GM23338 (cell line): ENCODE measurements around the gene MIA. TPM values are rescaled to one million over a fixed set of nuclear protein-coding genes. Genes with fewer than 3 reads are reported as not detected.

Experiments used
- EZH2 ChIP-seq: fragments of 200-600 bp; sonication (generic); IDR thresholded peaks from one replicate; pipeline ENCODE4 v1.8.0; 2017; ENCODE audit warnings: antibody characterized with exemption, mild to moderate bottlenecking, low read depth; ENCODE audit not compliant: unreplicated experiment
- EZH2phosphoT487 ChIP-seq: fragments of 200-600 bp; sonication (generic); IDR thresholded peaks from one replicate; pipeline ENCODE4 v1.8.1; 2018; ENCODE audit warnings: antibody characterized with exemption; ENCODE audit not compliant: unreplicated experiment
- NANOG ChIP-seq: IDR thresholded peaks from 2 replicates; pipeline ENCODE4 v1.6.1; 2016; ENCODE audit warnings: antibody characterized with exemption, borderline replicate concordance
- ZNF114 ChIP-seq: fragments of 250-450 bp; sonication (Bioruptor Pico); IDR thresholded peaks from 2 replicates; pipeline ENCODE4 v1.5.0; 2020; ENCODE audit warnings: mild to moderate bottlenecking, moderate library complexity
- ZNF331 ChIP-seq: fragments of 250-450 bp; sonication (Bioruptor Pico); IDR thresholded peaks from 2 replicates; pipeline ENCODE4 v1.5.0; 2020; ENCODE audit warnings: low read depth, mild to moderate bottlenecking, moderate library complexity
- polyA plus RNA-seq: library from polyadenylated mRNA; unstranded; fragments of >200 nt; fragmentation: Nextera tagmentation; extraction: Ambion mirVana; gene quantifications from 2 replicates; pipeline ENCODE4 v1.2.1, GENCODE V29; 2016
- total RNA-seq: library from RNA; depleted of rRNA; stranded (reverse); fragments of >200 nt; shearing (Covaris generic); gene quantifications from 2 replicates; pipeline ENCODE4 v1.2.3, GENCODE V29; 2014
- TF ChIP-seq, protein P1 (sequence below): fragments of 250-450 bp; sonication (Bioruptor Pico); IDR thresholded peaks from 2 replicates; pipeline ENCODE4 v1.5.0; 2020; ENCODE audit warnings: mild to moderate bottlenecking, moderate library complexity
- TF ChIP-seq, protein P2 (sequence below): IDR thresholded peaks from 2 replicates; pipeline ENCODE4 v1.6.1; 2016; ENCODE audit warnings: antibody characterized with exemption

The MIA gene
- total and polyA plus RNA-seq, 2 experiments from 2014 or later: not detected

DNA sequence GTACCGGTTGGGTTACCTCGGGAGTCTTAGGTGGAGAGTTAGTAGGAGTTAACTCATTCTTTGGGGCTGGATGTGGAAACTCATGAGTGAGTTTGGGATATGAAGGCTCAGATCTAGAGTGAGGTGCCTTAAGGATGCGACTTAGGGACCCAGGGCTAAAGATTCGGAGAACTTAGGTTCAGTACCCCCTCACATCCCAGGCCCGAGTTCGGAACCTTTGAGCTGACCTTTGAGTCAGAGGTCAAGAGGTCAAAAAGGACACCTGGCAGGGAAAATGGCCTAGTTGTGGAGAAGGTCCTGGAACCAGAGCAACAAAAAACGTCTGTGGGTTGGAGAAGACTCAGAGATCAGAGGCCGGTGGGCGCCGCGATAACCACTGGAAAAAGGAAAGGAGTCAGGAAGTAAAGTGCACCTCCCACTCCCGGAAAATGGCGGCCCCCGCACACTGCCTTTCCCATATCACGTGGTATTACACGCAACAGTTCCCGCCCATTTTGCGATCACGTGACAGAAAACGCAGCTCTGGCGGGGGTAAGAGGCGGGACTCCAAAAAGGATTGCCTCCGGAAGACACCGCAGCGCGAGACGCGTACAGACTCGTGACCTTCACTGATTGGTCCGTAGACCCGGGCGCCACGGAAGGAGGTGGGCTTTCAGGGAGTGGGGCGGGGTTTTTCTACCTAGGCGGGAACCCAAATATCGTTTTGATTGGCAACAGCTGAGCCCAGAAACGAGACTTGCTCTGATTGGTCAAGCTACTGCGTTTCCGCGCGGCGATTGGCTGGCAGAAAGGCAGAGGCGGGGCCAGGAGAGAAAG, 25.1 kb upstream of the MIA start, which contains the start of gene ACTMAP (continued):
- TF ChIP-seq, protein P1, sequence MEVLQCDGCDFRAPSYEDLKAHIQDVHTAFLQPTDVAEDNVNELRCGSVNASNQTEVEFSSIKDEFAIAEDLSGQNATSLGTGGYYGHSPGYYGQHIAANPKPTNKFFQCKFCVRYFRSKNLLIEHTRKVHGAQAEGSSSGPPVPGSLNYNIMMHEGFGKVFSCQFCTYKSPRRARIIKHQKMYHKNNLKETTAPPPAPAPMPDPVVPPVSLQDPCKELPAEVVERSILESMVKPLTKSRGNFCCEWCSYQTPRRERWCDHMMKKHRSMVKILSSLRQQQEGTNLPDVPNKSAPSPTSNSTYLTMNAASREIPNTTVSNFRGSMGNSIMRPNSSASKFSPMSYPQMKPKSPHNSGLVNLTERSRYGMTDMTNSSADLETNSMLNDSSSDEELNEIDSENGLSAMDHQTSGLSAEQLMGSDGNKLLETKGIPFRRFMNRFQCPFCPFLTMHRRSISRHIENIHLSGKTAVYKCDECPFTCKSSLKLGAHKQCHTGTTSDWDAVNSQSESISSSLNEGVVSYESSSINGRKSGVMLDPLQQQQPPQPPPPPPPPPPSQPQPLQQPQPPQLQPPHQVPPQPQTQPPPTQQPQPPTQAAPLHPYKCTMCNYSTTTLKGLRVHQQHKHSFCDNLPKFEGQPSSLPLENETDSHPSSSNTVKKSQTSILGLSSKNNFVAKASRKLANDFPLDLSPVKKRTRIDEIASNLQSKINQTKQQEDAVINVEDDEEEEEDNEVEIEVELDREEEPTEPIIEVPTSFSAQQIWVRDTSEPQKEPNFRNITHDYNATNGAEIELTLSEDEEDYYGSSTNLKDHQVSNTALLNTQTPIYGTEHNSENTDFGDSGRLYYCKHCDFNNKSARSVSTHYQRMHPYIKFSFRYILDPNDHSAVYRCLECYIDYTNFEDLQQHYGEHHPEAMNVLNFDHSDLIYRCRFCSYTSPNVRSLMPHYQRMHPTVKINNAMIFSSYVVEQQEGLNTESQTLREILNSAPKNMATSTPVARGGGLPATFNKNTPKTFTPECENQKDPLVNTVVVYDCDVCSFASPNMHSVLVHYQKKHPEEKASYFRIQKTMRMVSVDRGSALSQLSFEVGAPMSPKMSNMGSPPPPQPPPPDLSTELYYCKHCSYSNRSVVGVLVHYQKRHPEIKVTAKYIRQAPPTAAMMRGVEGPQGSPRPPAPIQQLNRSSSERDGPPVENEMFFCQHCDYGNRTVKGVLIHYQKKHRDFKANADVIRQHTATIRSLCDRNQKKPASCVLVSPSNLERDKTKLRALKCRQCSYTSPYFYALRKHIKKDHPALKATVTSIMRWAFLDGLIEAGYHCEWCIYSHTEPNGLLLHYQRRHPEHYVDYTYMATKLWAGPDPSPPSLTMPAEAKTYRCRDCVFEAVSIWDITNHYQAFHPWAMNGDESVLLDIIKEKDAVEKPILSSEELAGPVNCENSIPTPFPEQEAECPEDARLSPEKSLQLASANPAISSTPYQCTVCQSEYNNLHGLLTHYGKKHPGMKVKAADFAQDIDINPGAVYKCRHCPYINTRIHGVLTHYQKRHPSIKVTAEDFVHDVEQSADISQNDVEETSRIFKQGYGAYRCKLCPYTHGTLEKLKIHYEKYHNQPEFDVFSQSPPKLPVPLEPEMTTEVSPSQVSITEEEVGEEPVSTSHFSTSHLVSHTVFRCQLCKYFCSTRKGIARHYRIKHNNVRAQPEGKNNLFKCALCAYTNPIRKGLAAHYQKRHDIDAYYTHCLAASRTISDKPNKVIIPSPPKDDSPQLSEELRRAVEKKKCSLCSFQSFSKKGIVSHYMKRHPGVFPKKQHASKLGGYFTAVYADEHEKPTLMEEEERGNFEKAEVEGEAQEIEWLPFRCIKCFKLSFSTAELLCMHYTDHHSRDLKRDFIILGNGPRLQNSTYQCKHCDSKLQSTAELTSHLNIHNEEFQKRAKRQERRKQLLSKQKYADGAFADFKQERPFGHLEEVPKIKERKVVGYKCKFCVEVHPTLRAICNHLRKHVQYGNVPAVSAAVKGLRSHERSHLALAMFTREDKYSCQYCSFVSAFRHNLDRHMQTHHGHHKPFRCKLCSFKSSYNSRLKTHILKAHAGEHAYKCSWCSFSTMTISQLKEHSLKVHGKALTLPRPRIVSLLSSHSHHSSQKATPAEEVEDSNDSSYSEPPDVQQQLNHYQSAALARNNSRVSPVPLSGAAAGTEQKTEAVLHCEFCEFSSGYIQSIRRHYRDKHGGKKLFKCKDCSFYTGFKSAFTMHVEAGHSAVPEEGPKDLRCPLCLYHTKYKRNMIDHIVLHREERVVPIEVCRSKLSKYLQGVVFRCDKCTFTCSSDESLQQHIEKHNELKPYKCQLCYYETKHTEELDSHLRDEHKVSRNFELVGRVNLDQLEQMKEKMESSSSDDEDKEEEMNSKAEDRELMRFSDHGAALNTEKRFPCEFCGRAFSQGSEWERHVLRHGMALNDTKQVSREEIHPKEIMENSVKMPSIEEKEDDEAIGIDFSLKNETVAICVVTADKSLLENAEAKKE (CRISPR knock-in tag): no peak
- TF ChIP-seq ZNF114 (CRISPR knock-in tag) (no peak), ZNF331 (CRISPR knock-in tag) (no peak), EZH2phosphoT487 (no peak), NANOG (no peak), EZH2 (no peak)
- TF ChIP-seq, protein P2, sequence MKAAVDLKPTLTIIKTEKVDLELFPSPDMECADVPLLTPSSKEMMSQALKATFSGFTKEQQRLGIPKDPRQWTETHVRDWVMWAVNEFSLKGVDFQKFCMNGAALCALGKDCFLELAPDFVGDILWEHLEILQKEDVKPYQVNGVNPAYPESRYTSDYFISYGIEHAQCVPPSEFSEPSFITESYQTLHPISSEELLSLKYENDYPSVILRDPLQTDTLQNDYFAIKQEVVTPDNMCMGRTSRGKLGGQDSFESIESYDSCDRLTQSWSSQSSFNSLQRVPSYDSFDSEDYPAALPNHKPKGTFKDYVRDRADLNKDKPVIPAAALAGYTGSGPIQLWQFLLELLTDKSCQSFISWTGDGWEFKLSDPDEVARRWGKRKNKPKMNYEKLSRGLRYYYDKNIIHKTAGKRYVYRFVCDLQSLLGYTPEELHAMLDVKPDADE: 0 out of 2 replicates have a peak, but pooled peaks have one; percentile 24
